Measurements from ENCODE around the gene CDK19. TPM values are rescaled to one million over a fixed set of nuclear protein-coding genes. Genes with fewer than 3 reads are reported as not detected.

CDK19 gene
- total RNA-seq, 4 donors from 2014 or later = 10.8 to 13.2 (median 12.1) TPM

DNA sequence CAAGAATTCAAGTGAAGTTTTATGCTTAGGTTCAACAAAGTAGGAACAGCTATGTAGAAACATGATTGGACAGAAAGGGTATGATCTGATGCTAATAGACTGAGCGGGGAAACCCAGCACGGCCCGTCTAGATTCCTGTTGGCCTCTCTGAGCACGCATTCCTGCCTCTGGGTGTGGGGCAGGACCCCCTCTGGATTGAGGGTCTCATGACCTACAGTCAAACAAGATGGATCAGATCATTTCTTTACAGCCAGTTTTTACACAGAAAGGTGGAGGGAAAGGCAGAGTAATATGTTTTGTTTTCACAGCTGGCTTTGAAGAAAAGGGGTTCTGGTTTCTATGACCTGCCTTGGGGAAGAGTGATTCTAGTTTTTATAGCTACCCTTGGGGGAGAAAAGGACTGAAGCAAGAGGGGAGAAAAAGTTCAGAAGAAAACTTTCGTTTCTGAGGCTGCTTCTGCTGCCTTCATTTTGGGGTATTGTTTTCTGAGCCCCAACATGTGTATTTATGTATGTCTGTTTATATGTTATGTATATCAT is 239.3 kb downstream of the CDK19 start:
- intact Hi-C loops (cut with DNase I) = no loop called here
- Histone ChIP-seq H3K4me1 (no peaks in the 10 kb centered on the region), H3K4me3 (no peak overlapping the region), H3K9me3 (no peaks in the 10 kb centered on the region), H3K27ac (no peak overlapping the region), H3K36me3 (no peaks in the 10 kb centered on the region), H3K27me3 (no peaks in the 10 kb centered on the region)
- DNase-seq = no peak
- 65 to 69% methylated on average over 5 of the region's 5 CpGs for WGBS, 2 donors
- TF ChIP-seq, protein P1, sequence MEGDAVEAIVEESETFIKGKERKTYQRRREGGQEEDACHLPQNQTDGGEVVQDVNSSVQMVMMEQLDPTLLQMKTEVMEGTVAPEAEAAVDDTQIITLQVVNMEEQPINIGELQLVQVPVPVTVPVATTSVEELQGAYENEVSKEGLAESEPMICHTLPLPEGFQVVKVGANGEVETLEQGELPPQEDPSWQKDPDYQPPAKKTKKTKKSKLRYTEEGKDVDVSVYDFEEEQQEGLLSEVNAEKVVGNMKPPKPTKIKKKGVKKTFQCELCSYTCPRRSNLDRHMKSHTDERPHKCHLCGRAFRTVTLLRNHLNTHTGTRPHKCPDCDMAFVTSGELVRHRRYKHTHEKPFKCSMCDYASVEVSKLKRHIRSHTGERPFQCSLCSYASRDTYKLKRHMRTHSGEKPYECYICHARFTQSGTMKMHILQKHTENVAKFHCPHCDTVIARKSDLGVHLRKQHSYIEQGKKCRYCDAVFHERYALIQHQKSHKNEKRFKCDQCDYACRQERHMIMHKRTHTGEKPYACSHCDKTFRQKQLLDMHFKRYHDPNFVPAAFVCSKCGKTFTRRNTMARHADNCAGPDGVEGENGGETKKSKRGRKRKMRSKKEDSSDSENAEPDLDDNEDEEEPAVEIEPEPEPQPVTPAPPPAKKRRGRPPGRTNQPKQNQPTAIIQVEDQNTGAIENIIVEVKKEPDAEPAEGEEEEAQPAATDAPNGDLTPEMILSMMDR (IDR thresholded peaks at IDR 0.05) = no peak
- TF ChIP-seq POLR2A (IDR thresholded peaks at IDR 0.05) = no peak

DNA sequence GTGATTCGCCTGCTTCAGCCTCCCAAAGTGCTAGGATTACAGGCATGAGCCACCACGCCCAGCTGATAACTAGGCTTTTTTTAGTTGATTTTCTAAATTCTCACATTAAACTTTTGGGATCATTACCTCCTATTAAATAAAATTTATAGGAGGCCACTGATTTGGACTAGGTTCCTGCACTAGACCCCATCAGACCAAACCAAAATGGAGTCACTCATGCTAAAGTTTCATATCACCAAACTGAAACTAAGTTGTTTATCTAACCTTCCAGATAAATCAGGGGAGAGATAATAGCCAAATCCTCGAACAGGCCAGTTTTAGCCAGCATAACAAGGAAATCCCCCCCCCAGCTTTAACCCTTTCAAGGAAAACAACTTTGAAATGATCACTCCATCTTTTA is 240.5 kb downstream of the CDK19 start:
- DNase-seq = no peak
- Histone ChIP-seq H3K9me3 (no peaks in the 10 kb centered on the region), H3K36me3 (no peaks in the 10 kb centered on the region), H3K4me1 (no peaks in the 10 kb centered on the region), H3K27ac (no peak overlapping the region), H3K27me3 (no peaks in the 10 kb centered on the region), H3K4me3 (no peak overlapping the region)
- intact Hi-C loops (cut with DNase I) = no loop called here
- no peak for TF ChIP-seq POLR2A (IDR thresholded peaks at IDR 0.05)
- TF ChIP-seq, protein P1 (IDR thresholded peaks at IDR 0.05) = no peak
- WGBS, 2 donors = 81 to 85% methylated on average over 3 of the region's 3 CpGs

DNA sequence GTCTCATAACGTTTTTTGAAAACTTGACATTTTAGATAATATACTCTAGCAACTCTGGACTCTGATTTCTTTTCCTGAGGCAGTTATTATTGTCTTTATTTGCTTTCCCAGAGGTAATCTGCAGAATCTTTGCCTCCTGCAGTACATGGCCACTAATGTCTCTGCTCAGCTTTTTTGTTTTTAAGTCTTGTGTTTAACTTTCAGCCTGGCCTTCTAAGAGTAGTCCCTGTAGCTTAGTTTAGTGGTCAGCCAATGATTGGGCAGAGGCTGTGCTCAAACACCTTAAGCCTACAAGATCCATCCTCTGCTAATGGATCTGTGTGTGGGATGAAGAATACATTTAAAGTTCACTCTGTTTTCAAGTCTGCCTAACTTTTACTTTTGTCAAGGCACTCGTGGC is 241.7 kb downstream of the CDK19 start:
- no peaks in the 10 kb centered on the region for H3K27me3 ChIP-seq
- H3K27ac ChIP-seq = no peak overlapping the region
- H3K4me3 ChIP-seq = no peak overlapping the region
- DNase-seq = no peak
- 50 to 52% methylated on average over 2 of the region's 2 CpGs for WGBS, 2 donors
- H3K36me3 ChIP-seq = no peaks in the 10 kb centered on the region
- H3K4me1 ChIP-seq = no peaks in the 10 kb centered on the region
- H3K9me3 ChIP-seq = no peaks in the 10 kb centered on the region
- TF ChIP-seq, protein P1 (IDR thresholded peaks at IDR 0.05) = no peak
- no peak for TF ChIP-seq POLR2A (IDR thresholded peaks at IDR 0.05)
- intact Hi-C loops (cut with DNase I) = no loop called here

DNA sequence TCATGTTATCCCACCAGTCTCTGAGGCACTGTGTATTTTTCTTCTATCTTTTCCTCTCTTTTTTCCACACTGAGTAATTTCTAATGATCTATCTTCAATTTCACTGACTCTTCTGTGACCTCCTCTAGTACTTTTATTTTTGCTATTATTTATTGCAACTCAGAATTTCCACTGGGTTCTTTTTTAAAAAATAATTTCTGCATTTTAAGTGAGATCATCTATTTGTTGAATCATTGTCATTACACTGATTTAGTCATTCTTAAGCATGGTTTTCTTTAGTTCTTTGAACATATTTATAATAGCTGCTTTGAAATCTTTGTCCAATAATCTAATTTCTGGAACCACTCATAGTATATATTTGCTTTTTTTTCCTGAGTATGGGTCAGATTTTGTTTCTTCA is 242.1 kb downstream of the CDK19 start:
- intact Hi-C loops (cut with DNase I) = no loop called here
- no peak for DNase-seq
- H3K4me3 ChIP-seq = no peak overlapping the region
- H3K27me3 ChIP-seq = no peaks in the 10 kb centered on the region
- TF ChIP-seq, protein P1 (IDR thresholded peaks at IDR 0.05) = no peak
- no peak for TF ChIP-seq POLR2A (IDR thresholded peaks at IDR 0.05)
- no peaks in the 10 kb centered on the region for H3K36me3 ChIP-seq
- no peaks in the 10 kb centered on the region for H3K9me3 ChIP-seq
- H3K27ac ChIP-seq = no peak overlapping the region
- H3K4me1 ChIP-seq = no peaks in the 10 kb centered on the region

DNA sequence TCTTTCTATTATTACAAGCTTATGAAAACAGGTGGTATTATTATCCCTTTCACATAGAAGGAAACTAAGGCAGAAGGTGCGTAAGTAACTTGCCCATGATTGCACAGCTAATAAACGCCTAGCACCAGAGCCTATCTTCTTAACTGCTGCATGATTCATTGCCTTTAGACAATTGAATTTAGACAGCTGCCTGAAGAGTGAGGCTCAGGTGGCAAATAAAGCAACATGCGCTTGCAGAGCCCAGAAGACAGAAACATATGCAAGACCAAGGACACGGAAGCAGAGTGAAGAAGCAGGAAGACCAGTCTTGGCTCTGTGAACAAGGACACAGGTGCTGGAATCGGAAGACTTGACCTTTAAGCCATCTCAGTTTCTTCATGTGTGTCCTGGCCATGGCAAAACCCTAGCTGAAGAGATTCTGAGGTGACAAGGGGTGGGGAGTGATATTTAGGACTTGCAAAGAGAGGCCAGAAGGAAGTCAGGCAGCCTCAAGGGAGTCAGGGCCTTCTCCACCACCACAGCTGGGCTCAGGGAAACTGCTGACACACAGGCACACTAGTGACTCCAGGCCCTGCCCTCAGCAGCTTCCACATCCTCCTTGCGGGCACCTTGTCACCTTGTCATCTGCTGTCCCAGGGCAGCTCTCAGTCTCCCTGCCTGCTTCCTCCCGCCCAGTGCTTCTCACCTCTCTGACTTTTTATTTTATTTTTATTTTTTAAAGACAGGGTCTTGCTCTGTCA is 247.1 kb downstream of the CDK19 start:
- TF ChIP-seq, protein P1 (IDR thresholded peaks at IDR 0.05) = no peak
- TF ChIP-seq POLR2A (IDR thresholded peaks at IDR 0.05) = no peak
- no peak for DNase-seq
- intact Hi-C loops (cut with DNase I) = no loop called here
- no peaks in the 10 kb centered on the region for H3K4me1 ChIP-seq
- WGBS, 2 donors = 69 to 79% methylated on average over 7 of the region's 7 CpGs
- no peak overlapping the region for H3K4me3 ChIP-seq
- H3K27me3 ChIP-seq = no peaks in the 10 kb centered on the region
- H3K9me3 ChIP-seq = no peaks in the 10 kb centered on the region
- no peaks in the 10 kb centered on the region for H3K36me3 ChIP-seq
- no peak overlapping the region for H3K27ac ChIP-seq
